ENCODE measurements around the gene EID3.
A peak's percentile ranks its signal among the peaks of the same experiment; 100 is the strongest.

EID3 gene

DNA sequence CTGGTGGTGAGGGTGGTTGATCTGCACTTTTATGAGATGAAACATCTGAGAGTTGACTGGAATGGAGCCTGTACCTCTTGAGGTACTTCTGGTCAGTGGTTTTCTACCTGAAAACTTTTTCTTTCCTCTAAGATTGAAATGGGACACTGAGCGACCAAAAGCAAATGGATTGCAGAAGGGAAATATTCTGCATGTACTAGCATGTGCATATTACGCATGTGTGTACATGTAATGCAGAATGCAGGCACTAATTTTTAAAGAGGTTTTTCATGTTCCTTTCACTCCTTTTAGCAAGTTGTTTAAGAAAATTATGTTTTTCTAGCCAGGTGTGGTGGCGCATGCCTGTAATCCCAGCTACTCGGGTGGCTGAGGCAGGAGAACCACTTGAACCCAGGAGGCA, 28.7 kb upstream of the EID3 start:
- no peaks in the 10 kb centered on the region for H3K79me2 ChIP-seq (ENCODE audit: low read length)
- no peaks in the 10 kb centered on the region for H3K36me3 ChIP-seq (replicated peaks; ENCODE audit: low read depth, low read length)
- no peaks in the 10 kb centered on the region for H4K20me1 ChIP-seq (ENCODE audit: insufficient read depth, low read length)
- no peak overlapping the region for H3K27ac ChIP-seq (ENCODE audit: low read length)
- H3K27me3 ChIP-seq (ENCODE audit: low read depth, low read length) = no peaks in the 10 kb centered on the region
- TF ChIP-seq CTCF (IDR thresholded peaks at IDR 0.05; ENCODE audit: low read depth, low read length) (no peak), EZH2phosphoT487 (IDR thresholded peaks at IDR 0.05; ENCODE audit: low read depth) (no peak)
- H3K4me1 ChIP-seq (ENCODE audit: low read length) = peaks cover 11% of the 10 kb centered on the region
- no peaks in the 10 kb centered on the region for H3K9me3 ChIP-seq (ENCODE audit: insufficient read depth, low read length)
- H3K4me2 ChIP-seq (ENCODE audit: low read length) = no peak overlapping the region
- no peak overlapping the region for H3K9ac ChIP-seq (ENCODE audit: low read length)
- H3K4me3 ChIP-seq (ENCODE audit: low read length) = no peak overlapping the region
- no peak overlapping the region for H2AFZ ChIP-seq (ENCODE audit: low read depth, low read length)

DNA sequence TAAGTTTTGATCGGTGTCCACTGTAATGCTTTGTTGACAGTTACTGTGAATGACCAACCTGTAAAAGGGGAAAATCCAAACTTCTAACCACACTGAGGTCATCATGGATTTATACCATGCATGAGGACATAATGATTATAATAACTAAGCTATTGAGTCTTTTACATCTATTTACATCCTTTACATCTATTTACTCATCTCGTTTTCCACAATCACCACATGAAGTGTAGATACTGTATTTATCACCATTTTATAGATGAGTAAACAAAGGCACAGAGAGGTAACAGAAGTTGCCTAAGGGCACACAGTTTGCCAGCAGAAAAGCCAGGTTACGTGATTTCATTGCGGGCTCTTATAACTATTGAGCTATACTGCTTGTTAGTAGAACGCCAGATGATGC, 27.9 kb upstream of the EID3 start:
- no peaks in the 10 kb centered on the region for H3K36me3 ChIP-seq (replicated peaks; ENCODE audit: low read depth, low read length)
- no peaks in the 10 kb centered on the region for H3K27me3 ChIP-seq (ENCODE audit: low read depth, low read length)
- H3K4me2 ChIP-seq (ENCODE audit: low read length) = peak overlapping the region; percentile 83
- H3K4me3 ChIP-seq (ENCODE audit: low read length) = peak overlapping the region; percentile 70
- H3K4me1 ChIP-seq (ENCODE audit: low read length) = peaks cover 11% of the 10 kb centered on the region
- TF ChIP-seq EZH2phosphoT487 (IDR thresholded peaks at IDR 0.05; ENCODE audit: low read depth) (no peak), CTCF (IDR thresholded peaks at IDR 0.05; ENCODE audit: low read depth, low read length) (no peak)
- H3K9me3 ChIP-seq (ENCODE audit: insufficient read depth, low read length) = no peaks in the 10 kb centered on the region
- no peaks in the 10 kb centered on the region for H3K79me2 ChIP-seq (ENCODE audit: low read length)
- H4K20me1 ChIP-seq (ENCODE audit: insufficient read depth, low read length) = no peaks in the 10 kb centered on the region
- 0 out of 2 replicates have a peak overlapping the region, but pooled peaks have one; percentile 43 for H3K9ac ChIP-seq (ENCODE audit: low read length)
- H2AFZ ChIP-seq (ENCODE audit: low read depth, low read length) = peak overlapping the region; percentile 100
- H3K27ac ChIP-seq (ENCODE audit: low read length) = no peak overlapping the region

- Histone ChIP-seq H3K79me2 (ENCODE audit: low read length) (no peaks in the 10 kb centered on the region), H3K27ac (ENCODE audit: low read length) (no peak overlapping the region)
Measured at GRCh38 chr12:104276273-104277131, 27.0 kb upstream of the EID3 start.

More at GRCh38 chr12:104276273-104277131, 27.0 kb upstream of the EID3 start:
- no peak for TF ChIP-seq CTCF (IDR thresholded peaks at IDR 0.05; ENCODE audit: low read depth, low read length)
- TF ChIP-seq EZH2phosphoT487 (IDR thresholded peaks at IDR 0.05; ENCODE audit: low read depth) = no peak
- H3K4me1 ChIP-seq (ENCODE audit: low read length) = peaks cover 11% of the 10 kb centered on the region
- no peaks in the 10 kb centered on the region for H3K9me3 ChIP-seq (ENCODE audit: insufficient read depth, low read length)
- H4K20me1 ChIP-seq (ENCODE audit: insufficient read depth, low read length) = no peaks in the 10 kb centered on the region
- peak overlapping the region; percentile 70 for H3K4me3 ChIP-seq (ENCODE audit: low read length)
- H3K4me2 ChIP-seq (ENCODE audit: low read length) = peak overlapping the region; percentile 83
- peak overlapping the region; percentile 100 for H2AFZ ChIP-seq (ENCODE audit: low read depth, low read length)
- H3K9ac ChIP-seq (ENCODE audit: low read length) = peak overlapping the region; percentile 43
- no peaks in the 10 kb centered on the region for H3K36me3 ChIP-seq (replicated peaks; ENCODE audit: low read depth, low read length)
- no peaks in the 10 kb centered on the region for H3K27me3 ChIP-seq (ENCODE audit: low read depth, low read length)
